Neuronal stem cell (in vitro differentiated cells): ENCODE results near the gene PODN. TPM values are rescaled to one million over a fixed set of nuclear protein-coding genes. Genes with fewer than 3 reads are reported as not detected.

Experiments used
- DNase-seq: peaks from one replicate; pipeline ENCODE4 v3.0.0-alpha.2; 2013; ENCODE audit warnings: low spot score
- H2AFZ ChIP-seq: one replicate; pipeline ENCODE4 v1.6.1; 2013; ENCODE audit warnings: mild to moderate bottlenecking, low read length, inconsistent platforms
- H2AK5ac ChIP-seq: 2 replicates; pipeline ENCODE4 v1.6.1; 2013; ENCODE audit warnings: low read depth, mild to moderate bottlenecking, inconsistent platforms, low read length, moderate library complexity, mixed read lengths
- H2BK120ac ChIP-seq: 2 replicates; pipeline ENCODE4 v1.6.1; 2013; ENCODE audit warnings: low read depth, mild to moderate bottlenecking, inconsistent platforms, low read length, moderate library complexity, mixed read lengths
- H2BK12ac ChIP-seq: one replicate; pipeline ENCODE4 v1.6.1; 2013; ENCODE audit warnings: low read length, inconsistent platforms
- H2BK15ac ChIP-seq: 2 replicates; pipeline ENCODE4 v1.6.1; 2013; ENCODE audit warnings: mild to moderate bottlenecking, low read length, inconsistent platforms, mixed read lengths
- H2BK5ac ChIP-seq: one replicate; pipeline ENCODE4 v1.6.1; 2013; ENCODE audit warnings: inconsistent platforms, mild to moderate bottlenecking, low read length, moderate library complexity
- H3K14ac ChIP-seq: one replicate; pipeline ENCODE4 v1.6.1; 2013; ENCODE audit warnings: low read length, inconsistent platforms
- H3K18ac ChIP-seq: 2 replicates; pipeline ENCODE4 v1.6.1; 2013; ENCODE audit warnings: low read length, inconsistent platforms
- H3K23ac ChIP-seq: 2 replicates; pipeline ENCODE4 v1.6.1; 2013; ENCODE audit warnings: low read depth, mild to moderate bottlenecking, mixed read lengths, low read length, inconsistent platforms; ENCODE audit not compliant: poor library complexity
- H3K27ac ChIP-seq: replicated peaks from 3 replicates; pipeline ENCODE4 v1.5.1; 2013; ENCODE audit warnings: low read length, inconsistent platforms
- H3K27me3 ChIP-seq, 3 experiments: 2 replicates each; pipeline ENCODE4 v1.6.1; 2013; ENCODE audit warnings: low read length in 3 of 3, mild to moderate bottlenecking in 2 of 3, inconsistent platforms in 1 of 3, low read depth in 1 of 3, mixed read lengths in 1 of 3, moderate library complexity in 1 of 3; ENCODE audit not compliant: control insufficient read depth in 3 of 3, insufficient read depth in 3 of 3
- H3K36me3 ChIP-seq, 2 donors: replicated peaks in 1 of 2; 2 replicates each; pipeline ENCODE4 v1.6.1; 2013; ENCODE audit warnings: low read length in 2 of 2; ENCODE audit not compliant: control insufficient read depth in 2 of 2, insufficient read depth in 2 of 2
- H3K4ac ChIP-seq: 2 replicates; pipeline ENCODE4 v1.6.1; 2013; ENCODE audit warnings: inconsistent platforms, mild to moderate bottlenecking, low read length, moderate library complexity
- H3K4me1 ChIP-seq, 2 donors: 1 replicate in 1 of 2; 2 replicates in 1 of 2; pipeline ENCODE4 v1.6.1; 2013; ENCODE audit warnings: low read length in 2 of 2, low read depth in 1 of 2; ENCODE audit not compliant: control insufficient read depth in 2 of 2, insufficient read depth in 1 of 2
- H3K4me2 ChIP-seq: one replicate; pipeline ENCODE4 v1.6.1; 2013; ENCODE audit warnings: mild to moderate bottlenecking, low read length, inconsistent platforms; ENCODE audit not compliant: insufficient read depth, poor library complexity, severe bottlenecking
- H3K4me3 ChIP-seq, 2 donors: 2 replicates each; pipeline ENCODE4 v1.5.1; 2013; ENCODE audit warnings: low read length in 2 of 2, mild to moderate bottlenecking in 2 of 2, inconsistent platforms in 1 of 2, moderate library complexity in 1 of 2
- H3K79me1 ChIP-seq: one replicate; pipeline ENCODE4 v1.6.1; 2013; ENCODE audit warnings: low read depth, mild to moderate bottlenecking, inconsistent platforms, low read length, moderate library complexity
- H3K9ac ChIP-seq: one replicate; pipeline ENCODE4 v1.6.1; 2013; ENCODE audit warnings: mild to moderate bottlenecking, low read depth, low read length, inconsistent platforms; ENCODE audit not compliant: poor library complexity
- H3K9me3 ChIP-seq, 2 donors: replicated peaks in 1 of 2; 2 replicates each; pipeline versions ENCODE3 to v1.6.1; 2013; ENCODE audit warnings: low read length in 2 of 2, mild to moderate bottlenecking in 2 of 2, inconsistent platforms in 1 of 2, low read depth in 1 of 2, mixed read lengths in 1 of 2, moderate library complexity in 1 of 2; ENCODE audit not compliant: control insufficient read depth in 2 of 2, insufficient read depth in 1 of 2
- H4K8ac ChIP-seq: one replicate; pipeline ENCODE4 v1.6.1; 2013; ENCODE audit warnings: low read depth, mild to moderate bottlenecking, inconsistent platforms, low read length, moderate library complexity
- H4K91ac ChIP-seq: one replicate; pipeline ENCODE4 v1.6.1; 2013; ENCODE audit warnings: low read length, low read depth, mild to moderate bottlenecking, inconsistent platforms; ENCODE audit not compliant: poor library complexity
- WGBS, 2 donors: extraction: QIAGEN DNeasy Blood & Tissue Kit; methylation state at CpG; one replicate each; pipeline ENCODE4 v1.1.7; 2013; ENCODE audit warnings: missing lambda C conversion rate in 2 of 2, mixed read lengths in 1 of 2; ENCODE audit not compliant: insufficient read length in 2 of 2, insufficient replicate concordance in 1 of 2; ENCODE audit errors: extremely low coverage in 2 of 2; 5-methylcytosine and 5-hydroxymethylcytosine counted together
- polyA plus RNA-seq, 2 experiments: library from polyadenylated mRNA; stranded (reverse); fragments of 200-250 nt; gene quantifications; one replicate each; pipeline ENCODE4 v1.2.3, GENCODE V29; 2013

Gene PODN
- 0.20 TPM for polyA plus RNA-seq (2013, experiment 1 of 2)
- polyA plus RNA-seq (2013, experiment 2 of 2) = 0.19 TPM

DNA sequence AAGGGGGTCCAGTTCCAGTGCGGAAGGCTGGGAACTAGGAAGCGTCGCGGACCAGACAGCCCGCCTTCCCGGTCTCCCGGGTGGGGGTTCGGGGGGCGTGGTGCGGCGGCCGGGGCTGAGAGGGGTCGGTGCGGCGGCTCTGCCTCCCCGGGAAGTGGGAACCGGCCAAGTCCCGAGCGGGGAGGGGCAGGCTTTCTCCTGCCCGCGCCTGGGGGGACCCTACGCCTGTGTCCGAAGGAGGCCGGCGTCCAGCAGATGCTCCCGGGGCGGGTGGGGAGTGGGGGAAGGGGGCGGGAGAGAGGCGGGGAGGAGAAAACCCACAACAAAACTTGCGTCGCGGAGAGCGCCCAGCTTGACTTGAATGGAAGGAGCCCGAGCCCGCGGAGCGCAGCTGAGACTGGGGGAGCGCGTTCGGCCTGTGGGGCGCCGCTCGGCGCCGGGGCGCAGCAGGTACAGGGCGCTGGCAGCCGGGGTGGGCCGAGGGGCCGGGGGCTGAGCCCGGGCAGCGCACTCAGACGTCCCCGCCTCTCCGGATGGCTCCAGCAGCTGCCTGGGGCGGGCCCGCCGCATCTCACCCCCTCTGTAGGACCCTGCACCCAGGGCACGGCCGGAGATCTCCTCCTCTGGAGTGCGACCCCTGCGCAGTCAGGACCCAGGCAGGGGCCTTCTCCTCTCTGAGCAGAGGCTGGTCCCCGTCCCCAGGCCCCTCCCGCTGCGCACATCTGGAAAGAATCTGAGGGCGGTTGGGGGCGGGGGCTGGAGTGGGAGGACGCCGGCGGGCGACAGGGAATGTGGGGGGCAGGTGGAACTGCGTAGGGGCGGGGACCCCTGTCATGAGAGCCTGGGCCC lies at the start of gene PODN:
PODN (plus strand) TSS at position 355 of the 849 bp plus-strand sequence. CDS start 7,643 bp downstream, outside the sequence.
- Histone ChIP-seq H3K4ac (no peak within 1 kb of the TSS), H3K18ac (peak within 1 kb of the TSS; percentile 84), H3K4me3 (peak within 1 kb of the TSS; percentile 46 to 78), H2BK5ac (peak within 1 kb of the TSS; percentile 68), H3K4me1 (peaks cover 4 to 7% of the 10 kb centered on the region in 2 donors), H3K36me3 (no peaks in the 10 kb centered on the region), H3K23ac (peak within 1 kb of the TSS; percentile 56), H2BK12ac (no peak within 1 kb of the TSS), H2BK120ac (no peak within 1 kb of the TSS), H3K9me3 (no peaks in the 10 kb centered on the region), H3K4me2 (peak within 1 kb of the TSS; percentile 84), H4K91ac (no peak within 1 kb of the TSS), H3K14ac (no peak within 1 kb of the TSS), H2AFZ (peak within 1 kb of the TSS; percentile 94), H3K79me1 (no peaks in the 10 kb centered on the region), H2AK5ac (no peak within 1 kb of the TSS), H3K27me3 (peaks cover 10 to 80% (median 47%) of the 10 kb centered on the region in 3 experiments), H2BK15ac (peak within 1 kb of the TSS; percentile 23), H3K27ac (no peak within 1 kb of the TSS), H3K9ac (peak within 1 kb of the TSS; percentile 66), H4K8ac (no peak within 1 kb of the TSS)
- WGBS, 2 donors = no CpG with 5 or more reads among the region's 73 CpGs
- no peak for DNase-seq

DNA sequence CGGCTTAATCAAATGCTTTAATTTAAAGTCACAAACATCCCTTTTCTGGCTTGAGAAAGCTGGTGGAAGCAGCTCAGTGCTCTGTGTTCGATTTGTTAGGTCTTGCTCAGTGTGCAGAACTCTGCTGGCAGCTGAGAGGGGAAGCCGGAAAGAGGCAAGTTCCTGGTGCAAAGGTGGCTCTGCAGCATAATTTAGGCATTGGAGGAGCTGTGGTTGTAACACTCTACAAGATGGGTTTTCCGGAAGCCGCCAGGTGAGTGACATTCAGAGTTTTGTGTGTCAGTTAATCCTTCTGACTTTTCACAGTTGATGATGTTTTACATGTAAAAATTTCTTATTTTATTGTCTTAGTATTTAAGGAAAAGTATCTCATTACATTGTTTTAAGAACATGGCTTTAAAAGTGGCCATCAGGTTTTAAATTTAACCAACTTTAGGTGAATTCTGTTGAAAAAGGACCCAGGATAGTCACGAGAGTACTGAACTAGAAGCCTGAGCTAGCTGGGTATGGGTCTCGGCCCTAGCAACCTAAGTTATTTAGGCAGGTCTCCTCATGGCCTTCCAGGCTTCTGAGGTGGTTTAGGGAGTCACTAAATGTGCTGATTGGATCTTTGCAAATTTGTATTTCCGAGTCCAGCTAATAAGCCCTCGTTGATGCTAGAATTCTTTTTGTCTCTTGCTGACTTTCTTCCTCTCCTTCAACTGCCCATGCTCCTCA lies 47.1 kb upstream of the PODN start:
- H3K4me1 ChIP-seq = no peaks in the 10 kb centered on the region
- H3K18ac ChIP-seq = no peak overlapping the region
- peak overlapping the region; percentile 47 to 79 for H3K4me3 ChIP-seq
- no peaks in the 10 kb centered on the region for H3K36me3 ChIP-seq
- WGBS, 2 donors = no CpG with 5 or more reads among the region's 9 CpGs
- H3K9ac ChIP-seq = no peak overlapping the region
- no peak overlapping the region for H2BK120ac ChIP-seq
- peak; percentile 65 for DNase-seq
- no peaks in the 10 kb centered on the region for H3K9me3 ChIP-seq
- H3K4ac ChIP-seq = no peak overlapping the region
- H3K27me3 ChIP-seq = no peaks in the 10 kb centered on the region
- H3K27ac ChIP-seq = no peak overlapping the region
- H3K14ac ChIP-seq = no peak overlapping the region
- H4K91ac ChIP-seq = no peak overlapping the region
- H2BK12ac ChIP-seq = no peak overlapping the region
- H2BK5ac ChIP-seq = no peak overlapping the region
- H3K23ac ChIP-seq = no peak overlapping the region
- peak overlapping the region; percentile 77 for H2AFZ ChIP-seq
- no peak overlapping the region for H2AK5ac ChIP-seq
- H3K4me2 ChIP-seq = peak overlapping the region; percentile 53
- H3K79me1 ChIP-seq = no peaks in the 10 kb centered on the region
- no peak overlapping the region for H4K8ac ChIP-seq
- H2BK15ac ChIP-seq = no peak overlapping the region

DNA sequence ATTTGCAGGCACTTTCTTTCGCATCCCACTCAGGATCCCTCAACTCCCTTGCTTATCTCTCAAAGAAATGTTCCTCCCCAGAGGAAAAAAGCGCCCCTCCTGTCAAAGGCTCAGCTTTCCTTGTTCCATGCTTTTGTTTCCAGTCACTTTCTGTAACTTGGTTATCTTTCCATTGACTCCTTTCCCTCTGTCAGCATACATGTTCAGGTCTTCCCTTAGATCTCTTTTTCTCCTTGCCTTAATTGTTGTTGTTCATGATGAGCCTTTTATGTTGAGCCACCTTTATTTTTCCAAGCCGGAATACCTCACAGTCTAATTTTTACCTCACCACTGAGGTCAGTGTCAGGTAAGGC lies 46.5 kb upstream of the PODN start:
- H3K4me1 ChIP-seq = no peaks in the 10 kb centered on the region
- peak overlapping the region; percentile 77 for H2AFZ ChIP-seq
- no peak overlapping the region for H2AK5ac ChIP-seq
- no peak overlapping the region for H2BK5ac ChIP-seq
- no peak overlapping the region for H2BK120ac ChIP-seq
- no peak overlapping the region for H3K4ac ChIP-seq
- no peak overlapping the region for H4K91ac ChIP-seq
- no peak overlapping the region for H3K23ac ChIP-seq
- no peak overlapping the region for H2BK15ac ChIP-seq
- H3K4me2 ChIP-seq = peak overlapping the region; percentile 53
- no peaks in the 10 kb centered on the region for H3K79me1 ChIP-seq
- H3K27ac ChIP-seq = no peak overlapping the region
- no peak overlapping the region for H3K9ac ChIP-seq
- no peak overlapping the region for H3K18ac ChIP-seq
- no peaks in the 10 kb centered on the region for H3K9me3 ChIP-seq
- H3K27me3 ChIP-seq = no peaks in the 10 kb centered on the region
- H3K14ac ChIP-seq = no peak overlapping the region
- H3K36me3 ChIP-seq = no peaks in the 10 kb centered on the region
- WGBS, 2 donors = no CpG with 5 or more reads among the region's 3 CpGs
- no peak overlapping the region for H4K8ac ChIP-seq
- H3K4me3 ChIP-seq = peak overlapping the region; percentile 47 to 65
- H2BK12ac ChIP-seq = no peak overlapping the region
- DNase-seq = no peak

GRCh38 chr1:53016705-53017104 lies 45.3 kb upstream of the PODN start:
- H3K27me3 ChIP-seq = no peaks in the 10 kb centered on the region
- DNase-seq = no peak
- H3K18ac ChIP-seq = no peak overlapping the region
- no peak overlapping the region for H3K4me2 ChIP-seq
- H2AK5ac ChIP-seq = no peak overlapping the region
- H4K91ac ChIP-seq = no peak overlapping the region
- no peak overlapping the region for H4K8ac ChIP-seq
- H3K9me3 ChIP-seq = no peaks in the 10 kb centered on the region
- H2BK120ac ChIP-seq = no peak overlapping the region
- H2AFZ ChIP-seq = no peak overlapping the region
- H3K4me1 ChIP-seq = no peaks in the 10 kb centered on the region
- no peaks in the 10 kb centered on the region for H3K79me1 ChIP-seq
- H3K4me3 ChIP-seq = no peak overlapping the region
- H3K14ac ChIP-seq = no peak overlapping the region
- H3K23ac ChIP-seq = no peak overlapping the region
- H2BK12ac ChIP-seq = no peak overlapping the region
- no peaks in the 10 kb centered on the region for H3K36me3 ChIP-seq
- WGBS, 2 donors = no CpG with 5 or more reads among the region's 1 CpG
- no peak overlapping the region for H2BK15ac ChIP-seq
- no peak overlapping the region for H3K4ac ChIP-seq
- no peak overlapping the region for H3K27ac ChIP-seq
- no peak overlapping the region for H2BK5ac ChIP-seq
- H3K9ac ChIP-seq = no peak overlapping the region
